ENCODE measurements around the gene EMSY. TPM values are rescaled to one million over a fixed set of nuclear protein-coding genes. Genes with fewer than 3 reads are reported as not detected.
A peak's percentile ranks its signal among the peaks of the same experiment; 100 is the strongest.

Gene EMSY
- total and polyA plus RNA-seq, 2 of the 8 experiments (the other 6 are each of a cell fraction or from before 2014, with no cell fraction given) = 29.6 to 34.6 TPM

DNA sequence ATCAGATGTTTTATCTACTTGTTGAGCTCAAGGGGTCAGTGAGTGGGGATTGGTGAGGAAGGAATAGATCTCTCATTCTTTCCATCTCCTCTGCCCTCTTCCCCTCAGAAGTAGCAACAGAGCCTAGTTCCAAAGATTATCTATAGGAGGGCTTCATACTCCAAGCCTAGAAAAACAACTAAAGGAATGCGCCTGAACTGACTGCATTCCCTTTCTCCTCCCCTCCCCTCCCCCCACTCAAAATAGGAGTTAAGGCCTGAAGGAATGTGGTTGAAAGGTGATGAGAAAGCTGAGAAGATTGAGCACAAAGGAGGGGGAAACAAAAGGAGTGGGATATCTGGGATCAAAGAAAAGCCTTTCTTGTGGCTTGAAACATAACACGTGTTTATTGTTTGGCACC, 10.5 kb downstream of the EMSY start (continued):
- TF ChIP-seq, protein P1, sequence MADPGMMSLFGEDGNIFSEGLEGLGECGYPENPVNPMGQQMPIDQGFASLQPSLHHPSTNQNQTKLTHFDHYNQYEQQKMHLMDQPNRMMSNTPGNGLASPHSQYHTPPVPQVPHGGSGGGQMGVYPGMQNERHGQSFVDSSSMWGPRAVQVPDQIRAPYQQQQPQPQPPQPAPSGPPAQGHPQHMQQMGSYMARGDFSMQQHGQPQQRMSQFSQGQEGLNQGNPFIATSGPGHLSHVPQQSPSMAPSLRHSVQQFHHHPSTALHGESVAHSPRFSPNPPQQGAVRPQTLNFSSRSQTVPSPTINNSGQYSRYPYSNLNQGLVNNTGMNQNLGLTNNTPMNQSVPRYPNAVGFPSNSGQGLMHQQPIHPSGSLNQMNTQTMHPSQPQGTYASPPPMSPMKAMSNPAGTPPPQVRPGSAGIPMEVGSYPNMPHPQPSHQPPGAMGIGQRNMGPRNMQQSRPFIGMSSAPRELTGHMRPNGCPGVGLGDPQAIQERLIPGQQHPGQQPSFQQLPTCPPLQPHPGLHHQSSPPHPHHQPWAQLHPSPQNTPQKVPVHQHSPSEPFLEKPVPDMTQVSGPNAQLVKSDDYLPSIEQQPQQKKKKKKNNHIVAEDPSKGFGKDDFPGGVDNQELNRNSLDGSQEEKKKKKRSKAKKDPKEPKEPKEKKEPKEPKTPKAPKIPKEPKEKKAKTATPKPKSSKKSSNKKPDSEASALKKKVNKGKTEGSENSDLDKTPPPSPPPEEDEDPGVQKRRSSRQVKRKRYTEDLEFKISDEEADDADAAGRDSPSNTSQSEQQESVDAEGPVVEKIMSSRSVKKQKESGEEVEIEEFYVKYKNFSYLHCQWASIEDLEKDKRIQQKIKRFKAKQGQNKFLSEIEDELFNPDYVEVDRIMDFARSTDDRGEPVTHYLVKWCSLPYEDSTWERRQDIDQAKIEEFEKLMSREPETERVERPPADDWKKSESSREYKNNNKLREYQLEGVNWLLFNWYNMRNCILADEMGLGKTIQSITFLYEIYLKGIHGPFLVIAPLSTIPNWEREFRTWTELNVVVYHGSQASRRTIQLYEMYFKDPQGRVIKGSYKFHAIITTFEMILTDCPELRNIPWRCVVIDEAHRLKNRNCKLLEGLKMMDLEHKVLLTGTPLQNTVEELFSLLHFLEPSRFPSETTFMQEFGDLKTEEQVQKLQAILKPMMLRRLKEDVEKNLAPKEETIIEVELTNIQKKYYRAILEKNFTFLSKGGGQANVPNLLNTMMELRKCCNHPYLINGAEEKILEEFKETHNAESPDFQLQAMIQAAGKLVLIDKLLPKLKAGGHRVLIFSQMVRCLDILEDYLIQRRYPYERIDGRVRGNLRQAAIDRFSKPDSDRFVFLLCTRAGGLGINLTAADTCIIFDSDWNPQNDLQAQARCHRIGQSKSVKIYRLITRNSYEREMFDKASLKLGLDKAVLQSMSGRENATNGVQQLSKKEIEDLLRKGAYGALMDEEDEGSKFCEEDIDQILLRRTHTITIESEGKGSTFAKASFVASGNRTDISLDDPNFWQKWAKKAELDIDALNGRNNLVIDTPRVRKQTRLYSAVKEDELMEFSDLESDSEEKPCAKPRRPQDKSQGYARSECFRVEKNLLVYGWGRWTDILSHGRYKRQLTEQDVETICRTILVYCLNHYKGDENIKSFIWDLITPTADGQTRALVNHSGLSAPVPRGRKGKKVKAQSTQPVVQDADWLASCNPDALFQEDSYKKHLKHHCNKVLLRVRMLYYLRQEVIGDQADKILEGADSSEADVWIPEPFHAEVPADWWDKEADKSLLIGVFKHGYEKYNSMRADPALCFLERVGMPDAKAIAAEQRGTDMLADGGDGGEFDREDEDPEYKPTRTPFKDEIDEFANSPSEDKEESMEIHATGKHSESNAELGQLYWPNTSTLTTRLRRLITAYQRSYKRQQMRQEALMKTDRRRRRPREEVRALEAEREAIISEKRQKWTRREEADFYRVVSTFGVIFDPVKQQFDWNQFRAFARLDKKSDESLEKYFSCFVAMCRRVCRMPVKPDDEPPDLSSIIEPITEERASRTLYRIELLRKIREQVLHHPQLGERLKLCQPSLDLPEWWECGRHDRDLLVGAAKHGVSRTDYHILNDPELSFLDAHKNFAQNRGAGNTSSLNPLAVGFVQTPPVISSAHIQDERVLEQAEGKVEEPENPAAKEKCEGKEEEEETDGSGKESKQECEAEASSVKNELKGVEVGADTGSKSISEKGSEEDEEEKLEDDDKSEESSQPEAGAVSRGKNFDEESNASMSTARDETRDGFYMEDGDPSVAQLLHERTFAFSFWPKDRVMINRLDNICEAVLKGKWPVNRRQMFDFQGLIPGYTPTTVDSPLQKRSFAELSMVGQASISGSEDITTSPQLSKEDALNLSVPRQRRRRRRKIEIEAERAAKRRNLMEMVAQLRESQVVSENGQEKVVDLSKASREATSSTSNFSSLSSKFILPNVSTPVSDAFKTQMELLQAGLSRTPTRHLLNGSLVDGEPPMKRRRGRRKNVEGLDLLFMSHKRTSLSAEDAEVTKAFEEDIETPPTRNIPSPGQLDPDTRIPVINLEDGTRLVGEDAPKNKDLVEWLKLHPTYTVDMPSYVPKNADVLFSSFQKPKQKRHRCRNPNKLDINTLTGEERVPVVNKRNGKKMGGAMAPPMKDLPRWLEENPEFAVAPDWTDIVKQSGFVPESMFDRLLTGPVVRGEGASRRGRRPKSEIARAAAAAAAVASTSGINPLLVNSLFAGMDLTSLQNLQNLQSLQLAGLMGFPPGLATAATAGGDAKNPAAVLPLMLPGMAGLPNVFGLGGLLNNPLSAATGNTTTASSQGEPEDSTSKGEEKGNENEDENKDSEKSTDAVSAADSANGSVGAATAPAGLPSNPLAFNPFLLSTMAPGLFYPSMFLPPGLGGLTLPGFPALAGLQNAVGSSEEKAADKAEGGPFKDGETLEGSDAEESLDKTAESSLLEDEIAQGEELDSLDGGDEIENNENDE (IDR thresholded peaks at IDR 0.05; ENCODE audit: insufficient replicate concordance, low read length) = peak; percentile 87
- TF ChIP-seq EZH2 (IDR thresholded peaks at IDR 0.05; ENCODE audit: low read depth, low read length, severe bottlenecking) (no peak), SIX5 (IDR thresholded peaks at IDR 0.05; ENCODE audit: low read depth, low read length) (no peak), NANOG (IDR thresholded peaks at IDR 0.05; ENCODE audit: insufficient read depth, low read depth, low read length, poor library complexity, severe bottlenecking) (no peak), HDAC6 (IDR thresholded peaks at IDR 0.05; ENCODE audit: low read depth, low read length) (no peak), TAF1 (IDR thresholded peaks at IDR 0.05; ENCODE audit: low read depth, low read length) (peak; percentile 65), SP1 (IDR thresholded peaks at IDR 0.05; ENCODE audit: low read depth, low read length) (peak; percentile 99), SAP30 (IDR thresholded peaks at IDR 0.05; ENCODE audit: insufficient read depth, insufficient replicate concordance, low read length) (no peak)
- TF ChIP-seq, protein P2, sequence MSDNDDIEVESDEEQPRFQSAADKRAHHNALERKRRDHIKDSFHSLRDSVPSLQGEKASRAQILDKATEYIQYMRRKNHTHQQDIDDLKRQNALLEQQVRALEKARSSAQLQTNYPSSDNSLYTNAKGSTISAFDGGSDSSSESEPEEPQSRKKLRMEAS (IDR thresholded peaks at IDR 0.05) = peak; percentile 70; the same call in 1 of the 2 replicates
